ENCODE results near the gene SIVA1. TPM values are rescaled to one million over a fixed set of nuclear protein-coding genes. Genes with fewer than 3 reads are reported as not detected.
A peak's percentile ranks its signal among the peaks of the same experiment; 100 is the strongest.

The SIVA1 gene
- total RNA-seq, 1 donor = 67.8 TPM

DNA sequence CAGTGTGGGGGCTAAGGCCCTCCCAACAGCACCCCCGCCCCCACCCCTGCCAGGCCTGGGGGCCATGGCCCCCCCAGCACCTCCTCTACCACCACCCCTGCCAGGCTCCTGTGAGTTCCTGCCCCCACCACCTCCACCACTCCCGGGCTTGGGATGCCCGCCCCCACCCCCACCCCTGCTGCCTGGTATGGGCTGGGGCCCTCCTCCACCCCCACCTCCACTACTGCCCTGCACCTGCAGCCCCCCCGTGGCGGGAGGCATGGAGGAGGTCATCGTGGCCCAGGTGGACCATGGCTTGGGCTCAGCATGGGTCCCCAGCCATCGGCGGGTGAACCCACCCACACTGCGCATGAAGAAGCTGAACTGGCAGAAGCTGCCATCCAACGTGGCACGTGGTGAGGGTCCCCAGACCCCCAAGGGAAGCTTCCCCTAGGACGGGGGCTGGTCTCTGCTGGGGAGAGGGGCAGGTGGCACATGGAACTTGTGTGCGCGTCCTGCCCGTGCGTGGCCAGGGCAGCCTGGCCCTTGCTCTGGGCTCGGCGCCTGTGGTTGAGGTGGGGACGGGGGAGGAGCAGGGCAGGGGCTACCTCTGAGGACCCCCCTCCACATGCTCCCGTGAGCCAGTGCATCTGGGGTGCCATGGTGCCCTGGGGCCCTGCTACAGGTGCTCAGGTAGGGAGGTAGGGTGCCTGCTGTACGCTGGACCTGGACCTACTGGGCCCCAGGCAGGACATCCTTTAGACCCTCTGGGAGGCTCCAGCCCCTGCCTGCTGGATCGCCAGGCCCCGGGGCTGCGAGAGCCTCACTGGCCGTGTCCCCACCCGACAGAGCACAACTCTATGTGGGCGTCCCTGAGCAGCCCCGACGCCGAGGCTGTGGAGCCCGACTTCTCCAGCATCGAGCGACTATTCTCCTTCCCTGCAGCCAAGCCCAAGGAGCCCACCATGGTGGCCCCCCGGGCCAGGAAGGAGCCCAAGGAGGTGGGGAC is 45.0 kb upstream of the SIVA1 start:
- TF ChIP-seq, protein P1, sequence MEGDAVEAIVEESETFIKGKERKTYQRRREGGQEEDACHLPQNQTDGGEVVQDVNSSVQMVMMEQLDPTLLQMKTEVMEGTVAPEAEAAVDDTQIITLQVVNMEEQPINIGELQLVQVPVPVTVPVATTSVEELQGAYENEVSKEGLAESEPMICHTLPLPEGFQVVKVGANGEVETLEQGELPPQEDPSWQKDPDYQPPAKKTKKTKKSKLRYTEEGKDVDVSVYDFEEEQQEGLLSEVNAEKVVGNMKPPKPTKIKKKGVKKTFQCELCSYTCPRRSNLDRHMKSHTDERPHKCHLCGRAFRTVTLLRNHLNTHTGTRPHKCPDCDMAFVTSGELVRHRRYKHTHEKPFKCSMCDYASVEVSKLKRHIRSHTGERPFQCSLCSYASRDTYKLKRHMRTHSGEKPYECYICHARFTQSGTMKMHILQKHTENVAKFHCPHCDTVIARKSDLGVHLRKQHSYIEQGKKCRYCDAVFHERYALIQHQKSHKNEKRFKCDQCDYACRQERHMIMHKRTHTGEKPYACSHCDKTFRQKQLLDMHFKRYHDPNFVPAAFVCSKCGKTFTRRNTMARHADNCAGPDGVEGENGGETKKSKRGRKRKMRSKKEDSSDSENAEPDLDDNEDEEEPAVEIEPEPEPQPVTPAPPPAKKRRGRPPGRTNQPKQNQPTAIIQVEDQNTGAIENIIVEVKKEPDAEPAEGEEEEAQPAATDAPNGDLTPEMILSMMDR (IDR thresholded peaks at IDR 0.05; ENCODE audit: insufficient read depth, low read depth, low read length) = no peak
- no peak overlapping the region for H3K4me3 ChIP-seq (ENCODE audit: low read depth, low read length)
- DNase-seq (ENCODE audit: low read depth) = no peak

DNA sequence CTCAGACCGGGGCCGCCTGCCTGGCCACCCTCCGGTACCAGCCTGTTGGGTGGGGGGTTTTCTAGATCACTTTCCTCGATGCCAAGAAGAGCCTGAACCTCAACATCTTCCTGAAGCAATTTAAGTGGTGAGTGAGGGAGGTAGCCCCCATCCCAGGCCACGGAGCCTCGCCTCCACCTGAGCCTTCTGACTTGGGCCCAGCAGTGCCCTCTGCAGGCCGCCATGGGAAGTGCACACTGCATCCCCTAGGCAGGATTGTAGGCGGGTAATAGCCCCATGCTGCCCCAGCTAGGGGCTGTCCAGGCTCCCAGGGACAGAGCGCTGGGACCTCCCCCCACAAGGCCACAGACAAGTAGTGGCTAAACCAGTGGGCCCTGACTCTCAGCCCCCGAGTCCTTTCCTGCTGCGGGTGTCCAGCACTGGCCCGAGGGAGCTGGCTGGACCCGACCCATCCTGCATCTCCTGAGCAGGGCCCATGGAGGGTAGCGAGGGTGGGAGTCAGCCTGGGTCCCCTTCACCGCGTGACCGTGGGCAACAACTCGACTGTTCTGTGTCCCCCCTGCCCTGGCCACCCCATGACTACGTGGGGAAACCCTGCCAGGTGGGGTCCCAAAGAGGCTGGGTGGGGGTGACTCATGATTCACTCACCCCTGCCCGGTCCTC is 44.2 kb upstream of the SIVA1 start:
- no peak overlapping the region for H3K4me3 ChIP-seq (ENCODE audit: low read depth, low read length)
- TF ChIP-seq, protein P1 (IDR thresholded peaks at IDR 0.05; ENCODE audit: insufficient read depth, low read depth, low read length) = peak; percentile 98
- peak; percentile 54 for DNase-seq (ENCODE audit: low read depth)

DNA sequence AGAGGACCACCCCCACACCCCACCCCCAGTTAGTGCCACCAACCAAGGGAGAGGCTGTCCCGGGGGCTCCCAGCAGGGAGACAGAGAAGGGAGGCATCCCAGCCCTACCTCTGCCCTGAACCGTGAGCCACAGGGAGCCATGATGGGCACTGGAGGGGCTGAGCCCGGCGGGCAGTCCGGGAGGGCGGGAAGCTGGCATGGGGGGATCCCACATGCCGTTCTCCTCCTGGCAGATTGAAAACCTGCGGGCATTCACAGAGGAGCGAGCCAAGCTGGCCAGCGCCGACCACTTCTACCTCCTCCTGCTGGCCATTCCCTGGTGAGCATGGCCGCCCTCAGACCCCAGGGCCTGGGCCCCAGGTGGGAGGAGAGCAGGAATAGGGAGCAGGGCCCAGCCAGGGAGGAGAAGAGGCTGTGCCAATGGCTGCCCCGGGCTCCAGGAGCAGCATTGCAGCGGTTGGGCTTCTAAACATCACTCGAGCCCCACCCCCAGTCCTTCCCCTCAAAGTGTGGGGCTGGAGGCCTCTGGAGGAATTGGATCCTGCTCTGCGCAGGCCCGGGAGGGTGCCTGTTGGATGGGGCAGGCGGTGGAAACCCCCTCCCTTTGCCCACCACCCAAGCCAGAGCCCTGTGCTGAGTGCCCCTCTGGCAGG is 43.4 kb upstream of the SIVA1 start:
- no peak for DNase-seq (ENCODE audit: low read depth)
- no peak overlapping the region for H3K4me3 ChIP-seq (ENCODE audit: low read depth, low read length)
- TF ChIP-seq, protein P1 (IDR thresholded peaks at IDR 0.05; ENCODE audit: insufficient read depth, low read depth, low read length) = peak; percentile 4

DNA sequence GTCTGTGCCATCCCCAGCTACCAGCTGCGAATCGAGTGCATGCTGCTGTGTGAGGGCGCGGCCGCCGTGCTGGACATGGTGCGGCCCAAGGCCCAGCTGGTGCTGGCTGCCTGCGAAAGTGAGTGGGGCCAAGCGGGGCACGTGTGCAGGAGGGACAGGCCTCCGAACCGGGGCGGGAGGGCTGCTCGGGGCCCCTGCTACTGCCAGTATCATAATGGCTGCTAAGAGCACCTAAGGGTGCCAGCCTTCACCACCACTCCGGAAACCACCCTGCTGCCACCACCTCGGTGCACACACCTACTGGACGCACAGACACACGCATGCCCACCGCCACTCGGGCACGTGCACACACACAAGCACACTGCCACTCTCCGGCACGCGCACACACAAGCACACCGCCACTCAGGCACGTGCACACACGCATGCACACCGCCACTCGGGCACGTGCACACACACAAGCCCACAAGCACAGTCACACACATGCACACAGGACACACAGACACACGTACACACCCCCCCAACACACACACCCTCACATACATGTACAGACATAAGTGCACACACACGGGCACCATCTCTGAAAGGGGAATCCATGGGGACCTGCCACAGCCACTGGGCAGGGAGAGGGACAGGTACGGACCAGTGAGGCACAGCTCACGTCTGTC is 42.7 kb upstream of the SIVA1 start:
- TF ChIP-seq, protein P1 (IDR thresholded peaks at IDR 0.05; ENCODE audit: insufficient read depth, low read depth, low read length) = no peak
- no peak for DNase-seq (ENCODE audit: low read depth)
- H3K4me3 ChIP-seq (ENCODE audit: low read depth, low read length) = no peak overlapping the region

DNA sequence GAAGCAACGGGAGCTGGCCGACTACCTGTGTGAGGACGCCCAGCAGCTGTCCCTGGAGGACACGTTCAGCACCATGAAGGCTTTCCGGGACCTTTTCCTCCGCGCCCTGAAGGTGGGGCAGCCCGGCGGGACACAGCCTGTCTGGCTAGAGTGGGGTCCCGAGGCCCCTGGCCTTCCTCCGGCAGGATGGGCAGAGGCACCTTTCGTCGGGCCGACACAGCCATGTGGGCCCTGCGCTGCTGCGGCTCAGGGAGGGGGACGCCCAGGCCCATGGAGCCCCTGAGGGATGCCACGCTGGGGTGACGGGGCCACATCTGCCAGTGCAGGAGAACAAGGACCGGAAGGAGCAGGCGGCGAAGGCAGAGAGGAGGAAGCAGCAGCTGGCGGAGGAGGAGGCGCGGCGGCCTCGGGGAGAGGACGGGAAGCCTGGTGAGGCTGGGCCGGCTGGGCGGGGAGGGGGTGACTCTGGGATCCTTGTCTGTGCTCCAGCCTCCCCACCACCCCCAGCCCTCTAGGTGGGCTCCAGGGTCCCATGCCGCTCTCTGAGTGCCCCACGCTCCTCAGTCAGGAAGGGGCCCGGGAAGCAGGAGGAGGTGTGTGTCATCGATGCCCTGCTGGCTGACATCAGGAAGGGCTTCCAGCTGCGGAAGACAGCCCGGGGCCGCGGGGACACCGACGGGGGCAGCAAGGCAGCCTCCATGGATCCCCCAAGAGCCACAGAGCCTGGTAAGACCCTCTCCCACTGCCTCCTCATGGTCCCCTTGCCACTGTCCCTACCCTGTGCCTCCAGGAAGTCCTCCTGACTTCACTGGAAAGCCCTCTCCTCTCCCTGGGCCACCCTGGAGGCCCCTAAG is 39.8 kb upstream of the SIVA1 start:
- no peak overlapping the region for H3K4me3 ChIP-seq (ENCODE audit: low read depth, low read length)
- DNase-seq (ENCODE audit: low read depth) = no peak
- TF ChIP-seq, protein P1 (IDR thresholded peaks at IDR 0.05; ENCODE audit: insufficient read depth, low read depth, low read length) = no peak
